Measurements from ENCODE around the gene TMEM72. TPM values are rescaled to one million over a fixed set of nuclear protein-coding genes. Genes with fewer than 3 reads are reported as not detected.

The TMEM72 gene
- total RNA-seq, 1 experiment from 2014 or later = not detected

DNA sequence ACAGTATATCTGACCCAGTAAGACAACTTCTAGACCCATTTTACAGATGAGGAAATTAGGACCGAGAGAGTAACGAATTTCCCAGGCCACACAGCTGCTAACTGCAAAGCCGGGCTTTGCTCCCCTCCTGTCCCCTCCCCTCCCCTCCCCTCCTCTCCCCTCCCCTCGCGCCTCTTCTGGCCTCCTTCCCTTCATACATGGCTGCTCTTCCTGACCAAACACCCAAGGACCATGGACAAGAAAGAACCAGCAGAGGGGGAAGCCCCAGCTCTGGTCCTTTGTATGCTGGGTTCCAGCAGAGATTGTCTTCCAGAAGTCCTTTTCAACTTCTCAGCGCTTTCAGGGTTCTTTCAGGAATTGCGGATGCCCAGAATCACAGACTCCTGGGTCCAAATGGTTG lies 3.6 kb upstream of the TMEM72 start:
- Histone ChIP-seq H2BK5ac (ENCODE audit: insufficient read length, low read length) (no peak overlapping the region), H3K79me1 (ENCODE audit: insufficient read depth, low read depth, low read length, poor library complexity, severe bottlenecking) (no peaks in the 10 kb centered on the region), H3K4me2 (ENCODE audit: insufficient read depth, insufficient read length, low read length) (no peak overlapping the region), H4K8ac (replicated peaks; ENCODE audit: insufficient read length, low read depth, low read length) (no peak overlapping the region), H4K20me1 (ENCODE audit: control insufficient read depth, insufficient read depth, insufficient read length) (no peaks in the 10 kb centered on the region), H3K79me2 (ENCODE audit: insufficient read depth, low read length) (no peaks in the 10 kb centered on the region), H3K23ac (ENCODE audit: insufficient read length, low read depth, low read length) (no peak overlapping the region), H2BK12ac (ENCODE audit: insufficient read length, low read depth, low read length) (no peak overlapping the region), H4K91ac (ENCODE audit: insufficient read length, low read depth, low read length) (no peak overlapping the region), H2BK20ac (ENCODE audit: low read depth, low read length, poor library complexity, severe bottlenecking) (no peak overlapping the region), H2BK15ac (ENCODE audit: low read depth, low read length) (no peak overlapping the region), H3K4me1 (ENCODE audit: insufficient read depth, low read length) (peaks cover 6% of the 10 kb centered on the region; the same call in 1 of the 2 replicates), H2BK120ac (ENCODE audit: low read depth, low read length, poor library complexity, severe bottlenecking) (no peak overlapping the region), H3K18ac (ENCODE audit: insufficient read length, low read depth, low read length) (no peak overlapping the region), H3K23me2 (ENCODE audit: insufficient read length, low read depth, low read length, poor library complexity, severe bottlenecking) (no peaks in the 10 kb centered on the region), H2AFZ (ENCODE audit: low read length) (no peak overlapping the region), H2AK5ac (ENCODE audit: insufficient read length, low read length) (no peak overlapping the region), H3K4ac (ENCODE audit: low read depth, low read length) (no peak overlapping the region), H4K5ac (ENCODE audit: insufficient read length, low read depth, low read length) (no peak overlapping the region), H3K9ac (ENCODE audit: extremely low read depth, insufficient read length, low read length) (no peak overlapping the region), H3K14ac (ENCODE audit: insufficient read depth, low read length) (peak overlapping the region; percentile 50; the same call in 1 of the 2 replicates), H3K56ac (ENCODE audit: insufficient read length, low read depth, low read length) (no peak overlapping the region), H3K27me3 (ENCODE audit: insufficient read depth, low read length) (0 out of 2 replicates have a peak, but pooled peaks cover 3% of the 10 kb centered on the region), H3T11ph (ENCODE audit: low read length) (no peak overlapping the region), H3K27ac (ENCODE audit: insufficient read length, low read depth, low read length) (no peak overlapping the region), H3K9me3 (ENCODE audit: control insufficient read depth, low read depth, low read length) (no peaks in the 10 kb centered on the region)
- Mint-ChIP-seq H3K27me3 (ENCODE audit: low read depth) (peaks cover 4% of the 10 kb centered on the region), H3K4me3 (no peak overlapping the region), H3K9me3 (no peaks in the 10 kb centered on the region), H3K36me3 (ENCODE audit: insufficient read depth in 1 of 3, low read depth in 3 of 3) (no peaks in the 10 kb centered on the region), H3K4me1 (peaks cover 26 to 29% of the 10 kb centered on the region in 2 experiments), H3K27ac (no peak overlapping the region; a peak in 1 of 7 replicates)
- DNase-seq = no peak
- no peak for TF ChIP-seq CTCF (conservative IDR thresholded peaks at IDR 0.05)
- WGBS (ENCODE audit: extremely low coverage, insufficient read length, low lambda C conversion rate) = no CpG with 5 or more reads among the region's 7 CpGs

All from H9 (cell line).